H1 (cell line): ENCODE data around the gene GSTCD. TPM values are rescaled to one million over a fixed set of nuclear protein-coding genes. Genes with fewer than 3 reads are reported as not detected.

Source experiments
- CTCF ChIA-PET: fragments of 300-600 bp; sonication (Branson Sonifier 250); formaldehyde crosslinking; loops from one replicate; lab custom pipeline; 2021; ENCODE audit not compliant: partially characterized antibody; lab: Charles Lee
- POLR2A ChIA-PET: fragments of 300-600 bp; sonication (Branson Sonifier 250); formaldehyde crosslinking; loops from one replicate; lab custom pipeline; 2021; ENCODE audit warnings: inconsistent platforms; ENCODE audit not compliant: partially characterized antibody; lab: Charles Lee
- DNase-seq, 2 experiments: peaks; one replicate each; pipeline versions ENCODE4 v3.0.0 to v3.0.0-alpha.2; 2010 to 2022; ENCODE audit warnings: low spot score in 2 of 2, low read depth in 1 of 2, mixed read lengths in 1 of 2
- FAIRE-seq: peaks from 2 replicates; lab custom pipeline; 2011; peaks lifted over from hg19 to GRCh38; lab: Jason Lieb, UNC
- H2AFZ ChIP-seq: 2 replicates; pipeline ENCODE4 v1.8.1; 2012; ENCODE audit warnings: low read length, inconsistent platforms
- H2AK5ac ChIP-seq: 2 replicates; pipeline ENCODE4 v1.6.1; 2013; ENCODE audit warnings: low read depth, low read length
- H2BK120ac ChIP-seq: replicated peaks from 2 replicates; pipeline ENCODE3; 2013; ENCODE audit warnings: low read depth, low read length, inconsistent platforms
- H2BK12ac ChIP-seq: 2 replicates; pipeline ENCODE4 v1.6.1; 2013; ENCODE audit warnings: low read depth, low read length
- H2BK15ac ChIP-seq: 2 replicates; pipeline ENCODE4 v1.6.1; 2013; ENCODE audit warnings: low read length
- H2BK20ac ChIP-seq: 2 replicates; pipeline ENCODE4 v1.6.1; 2013; ENCODE audit warnings: low read length
- H2BK5ac ChIP-seq: 2 replicates; pipeline ENCODE4 v1.6.1; 2013; ENCODE audit warnings: low read depth, low read length
- H3K14ac ChIP-seq: 2 replicates; pipeline ENCODE4 v1.6.1; 2013; ENCODE audit warnings: inconsistent platforms; ENCODE audit not compliant: insufficient read length
- H3K18ac ChIP-seq: 2 replicates; pipeline ENCODE4 v1.6.1; 2013; ENCODE audit warnings: low read length; ENCODE audit errors: extremely low read depth
- H3K23ac ChIP-seq: 2 replicates; pipeline ENCODE4 v1.6.1; 2013; ENCODE audit warnings: inconsistent platforms; ENCODE audit not compliant: insufficient read length
- H3K23me2 ChIP-seq: 2 replicates; pipeline ENCODE4 v1.6.1; 2013; ENCODE audit warnings: low read depth, low read length
- H3K27ac ChIP-seq: 2 replicates; pipeline ENCODE4 v1.6.1; 2011; ENCODE audit warnings: low read depth, low read length, inconsistent platforms
- H3K27me3 ChIP-seq, 4 experiments: replicated peaks in 1 of 4; 1 replicate in 1 of 4; 2 replicates in 3 of 4; pipeline versions ENCODE4 v1.6.1 to v1.8.1; 2011 to 2013; ENCODE audit warnings: low read length in 3 of 4, mild to moderate bottlenecking in 3 of 4, inconsistent platforms in 2 of 4, mixed read lengths in 2 of 4, moderate library complexity in 1 of 4; ENCODE audit not compliant: control insufficient read depth in 3 of 4, insufficient read depth in 3 of 4; ENCODE audit errors: extremely low read depth in 1 of 4
- H3K36me3 ChIP-seq, 4 experiments: 2 replicates each; pipeline versions ENCODE4 v1.6.1 to v1.8.1; 2011 to 2013; ENCODE audit warnings: mild to moderate bottlenecking in 4 of 4, low read length in 3 of 4, moderate library complexity in 2 of 4, control low read depth in 1 of 4, inconsistent platforms in 1 of 4; ENCODE audit not compliant: insufficient read depth in 4 of 4, control insufficient read depth in 2 of 4
- H3K4ac ChIP-seq: replicated peaks from 2 replicates; pipeline ENCODE3; 2013; ENCODE audit warnings: low read length, low read depth, mixed read lengths, inconsistent platforms; ENCODE audit not compliant: insufficient read length
- H3K4me1 ChIP-seq, 4 experiments: replicated peaks in 1 of 4; 1 replicate in 1 of 4; 2 replicates in 3 of 4; pipeline versions ENCODE4 v1.6.1 to v1.8.1; 2011 to 2013; ENCODE audit warnings: low read length in 3 of 4, inconsistent platforms in 2 of 4, mixed read lengths in 1 of 4; ENCODE audit not compliant: insufficient read depth in 4 of 4, control insufficient read depth in 3 of 4
- H3K4me2 ChIP-seq, 2 experiments: 2 replicates each; pipeline versions ENCODE4 v1.6.1 to v1.8.1; 2011 to 2013; ENCODE audit warnings: low read depth in 2 of 2, low read length in 2 of 2, control low read depth in 1 of 2, inconsistent platforms in 1 of 2, mild to moderate bottlenecking in 1 of 2; ENCODE audit not compliant: insufficient read depth in 1 of 2
- H3K4me3 ChIP-seq, 4 experiments: fragments of 200-600, 300-600 bp in 1 of 4; sonication (generic), shearing (Covaris generic), sonication (Bioruptor Twin) in 1 of 4; 2 replicates each; pipeline versions ENCODE4 v1.5.1 to v1.8.1; 2011 to 2016; ENCODE audit warnings: low read length in 4 of 4, low read depth in 3 of 4, control low read depth in 2 of 4, inconsistent platforms in 2 of 4, mild to moderate bottlenecking in 2 of 4, mixed read lengths in 1 of 4, moderate library complexity in 1 of 4; ENCODE audit not compliant: insufficient read depth in 2 of 4; ENCODE audit errors: extremely low read depth in 1 of 4
- H3K56ac ChIP-seq: replicated peaks from 2 replicates; pipeline ENCODE3; 2013; ENCODE audit warnings: low read depth, mild to moderate bottlenecking, mixed read lengths, low read length, inconsistent platforms; ENCODE audit not compliant: insufficient read length
- H3K79me1 ChIP-seq: 2 replicates; pipeline ENCODE4 v1.6.1; 2013; ENCODE audit warnings: low read depth, low read length, control low read depth
- H3K79me2 ChIP-seq, 2 experiments: 2 replicates each; pipeline versions ENCODE4 v1.6.1 to v1.8.1; 2012 to 2013; ENCODE audit warnings: low read length in 2 of 2, mild to moderate bottlenecking in 2 of 2, inconsistent platforms in 1 of 2; ENCODE audit not compliant: insufficient read depth in 2 of 2, control insufficient read depth in 1 of 2
- H3K9ac ChIP-seq, 4 experiments: replicated peaks in 1 of 4; 1 replicate in 1 of 4; 2 replicates in 3 of 4; pipeline versions ENCODE4 v1.6.1 to v1.8.1; 2011 to 2013; ENCODE audit warnings: low read depth in 3 of 4, low read length in 3 of 4, control low read depth in 2 of 4, mild to moderate bottlenecking in 2 of 4, moderate library complexity in 2 of 4, inconsistent platforms in 1 of 4; ENCODE audit errors: extremely low read depth in 1 of 4
- H3K9me3 ChIP-seq, 2 experiments: 2 replicates each; pipeline versions ENCODE4 v1.6.1 to v1.8.1; 2012 to 2013; ENCODE audit warnings: mild to moderate bottlenecking in 2 of 2, moderate library complexity in 2 of 2, control low read depth in 1 of 2, inconsistent platforms in 1 of 2, low read depth in 1 of 2, low read length in 1 of 2, mixed read lengths in 1 of 2; ENCODE audit not compliant: insufficient read depth in 2 of 2
- H4K20me1 ChIP-seq, 2 experiments: replicated peaks in 1 of 2; 2 replicates each; pipeline versions ENCODE3 to v1.8.1; 2011 to 2013; ENCODE audit warnings: inconsistent platforms in 2 of 2, low read length in 2 of 2, mild to moderate bottlenecking in 1 of 2; ENCODE audit not compliant: insufficient read depth in 2 of 2, control insufficient read depth in 1 of 2
- H4K5ac ChIP-seq: 2 replicates; pipeline ENCODE4 v1.6.1; 2013; ENCODE audit warnings: low read length, low read depth, mixed read lengths, inconsistent platforms; ENCODE audit not compliant: insufficient read length
- H4K8ac ChIP-seq: 2 replicates; pipeline ENCODE4 v1.8.0; 2013; ENCODE audit warnings: mild to moderate bottlenecking, moderate library complexity, low read length, inconsistent platforms; ENCODE audit not compliant: insufficient read depth; ENCODE audit errors: extremely low read depth
- H4K91ac ChIP-seq: replicated peaks from 2 replicates; pipeline ENCODE3; 2013; ENCODE audit warnings: low read length, mixed read lengths, inconsistent platforms; ENCODE audit not compliant: insufficient read length
- BCL11A ChIP-seq, 2 experiments: IDR thresholded peaks; one replicate each; pipeline ENCODE4 v1.6.1; 2011; ENCODE audit warnings: low read depth in 2 of 2, low read length in 2 of 2, mild to moderate bottlenecking in 2 of 2
- CHD1 ChIP-seq: IDR thresholded peaks from 2 replicates; pipeline ENCODE4 v1.6.1; 2012; ENCODE audit warnings: low read depth, low read length, improper control_type of control experiment
- GABPA ChIP-seq: IDR thresholded peaks from 2 replicates; pipeline ENCODE4 v1.6.1; 2011; ENCODE audit warnings: mild to moderate bottlenecking, low read length, moderate library complexity, borderline replicate concordance; ENCODE audit not compliant: insufficient read depth
- HDAC6 ChIP-seq: IDR thresholded peaks from one replicate; pipeline ENCODE4 v1.7.1; 2012; ENCODE audit warnings: low read depth, mild to moderate bottlenecking, inconsistent platforms, low read length, moderate library complexity
- JUN ChIP-seq: IDR thresholded peaks from 2 replicates; pipeline ENCODE4 v1.6.1; 2011; ENCODE audit warnings: low read depth, mild to moderate bottlenecking, improper control_type of control experiment, low read length
- KDM1A ChIP-seq: fragments of 200-600, 300-600 bp; sonication (generic); IDR thresholded peaks from 2 replicates; pipeline ENCODE4 v1.7.1; 2016; ENCODE audit warnings: mild to moderate bottlenecking, low read length, borderline replicate concordance
- RXRA ChIP-seq: IDR thresholded peaks from 2 replicates; pipeline ENCODE4 v1.6.1; 2011; ENCODE audit warnings: low read depth, mild to moderate bottlenecking, low read length, moderate library complexity; ENCODE audit not compliant: insufficient read depth
- SIRT6 ChIP-seq: IDR thresholded peaks from one replicate; pipeline ENCODE4 v1.7.1; 2012; ENCODE audit warnings: low read length, inconsistent platforms
- TAF7 ChIP-seq: optimal IDR thresholded peaks from 2 replicates; pipeline ENCODE3; 2011; ENCODE audit warnings: low read depth, mild to moderate bottlenecking, inconsistent platforms, low read length, moderate library complexity, borderline replicate concordance
- whole genome bisulfite sequencing, 2 experiments: shearing (Covaris generic) in 1 of 2; methylation state at CpG; one replicate each; pipeline versions ENCODE4 v1.1.6 to v1.1.7; 2013 to 2015; ENCODE audit warnings: low lambda C conversion rate in 2 of 2, mixed read lengths in 2 of 2, inconsistent platforms in 1 of 2, low coverage in 1 of 2, missing lambda C conversion rate in 1 of 2; ENCODE audit not compliant: insufficient replicate concordance in 2 of 2, insufficient coverage in 1 of 2, insufficient read length in 1 of 2; ENCODE audit errors: extremely low coverage in 1 of 2, missing lambda C conversion rate in 1 of 2; 5-methylcytosine and 5-hydroxymethylcytosine counted together
- polyA plus RNA-seq, 7 experiments: library from polyadenylated mRNA; depleted of rRNA in 3 of 7; stranded (reverse) in 5 of 7; unstranded in 2 of 7; fragments of >200 nt in 5 of 7; fragments of 200-250 nt in 2 of 7; gene quantifications; 1 replicate in 5 of 7; 2 replicates in 1 of 7; 4 replicates in 1 of 7; pipeline versions ENCODE4 v1.2.1 to v1.2.3, GENCODE V29; 2011 to 2013; ENCODE audit warnings: missing spikeins in 2 of 7, mixed read lengths in 2 of 7
- total RNA-seq: library from RNA; stranded (reverse); fragmentation: NEBNext Ultra II Directional; extraction: Animal tissue kit (Norgen Biotek cat#: 25700); gene quantifications from 2 replicates; pipeline ENCODE4 v1.2.1, GENCODE V29; 2021
- TF ChIP-seq, protein P1 (sequence below): IDR thresholded peaks from 2 replicates; pipeline ENCODE4 v1.6.1; 2011; ENCODE audit warnings: low read length, improper control_type of control experiment
- TF ChIP-seq, protein P2 (sequence below), 3 experiments: IDR thresholded peaks; 1 replicate in 2 of 3; 2 replicates in 1 of 3; pipeline versions ENCODE4 v1.5.1 to v1.6.1; 2011; ENCODE audit warnings: low read length in 3 of 3, mild to moderate bottlenecking in 3 of 3, inconsistent platforms in 2 of 3, low read depth in 1 of 3, moderate library complexity in 1 of 3; ENCODE audit not compliant: insufficient read depth in 1 of 3; ENCODE audit errors: control extremely low read depth in 1 of 3

GSTCD gene
- total and polyA plus RNA-seq, 2 of the 8 experiments (the other 6 are each of a cell fraction or from before 2014, with no cell fraction given), result 8.5 to 24.6 TPM

- Histone ChIP-seq H3K4me2 (no peak overlapping the region), H3K9me3 (no peaks in the 10 kb centered on the region), H4K5ac (no peak overlapping the region), H3K4me1 (no peaks in the 10 kb centered on the region), H2AFZ (no peak overlapping the region), H2BK20ac (no peak overlapping the region), H4K8ac (no peak overlapping the region), H3K56ac (no peak overlapping the region), H3K4me3 (no peak overlapping the region), H3K27me3 (peaks cover 0 to 1% (median 0%) of the 10 kb centered on the region in 4 experiments; a peak in 1 of 7 replicates), H3K23me2 (no peaks in the 10 kb centered on the region; the same call in 1 of the 2 replicates), H3K18ac (no peak overlapping the region), H3K23ac (no peak overlapping the region), H3K79me2 (no peaks in the 10 kb centered on the region), H2BK120ac (no peak overlapping the region), H3K79me1 (no peaks in the 10 kb centered on the region), H2BK5ac (no peak overlapping the region), H3K14ac (no peak overlapping the region), H4K91ac (no peak overlapping the region), H4K20me1 (no peaks in the 10 kb centered on the region), H2BK15ac (no peak overlapping the region), H3K9ac (no peak overlapping the region), H2AK5ac (no peak overlapping the region), H3K27ac (no peak overlapping the region), H3K36me3 (peaks cover 0 to 3% (median 0%) of the 10 kb centered on the region in 4 experiments; a peak in 1 of 8 replicates), H2BK12ac (no peak overlapping the region), H3K4ac (no peak overlapping the region)
- WGBS, 2 experiments, result 86% methylated on average over 3 of the region's 3 CpGs; no CpG with 5 or more reads in 1 of the 2 experiments
- CTCF ChIA-PET, result no interaction called here
- POLR2A ChIA-PET, result no interaction called here
- no peak for FAIRE-seq
- TF ChIP-seq, protein P1, sequence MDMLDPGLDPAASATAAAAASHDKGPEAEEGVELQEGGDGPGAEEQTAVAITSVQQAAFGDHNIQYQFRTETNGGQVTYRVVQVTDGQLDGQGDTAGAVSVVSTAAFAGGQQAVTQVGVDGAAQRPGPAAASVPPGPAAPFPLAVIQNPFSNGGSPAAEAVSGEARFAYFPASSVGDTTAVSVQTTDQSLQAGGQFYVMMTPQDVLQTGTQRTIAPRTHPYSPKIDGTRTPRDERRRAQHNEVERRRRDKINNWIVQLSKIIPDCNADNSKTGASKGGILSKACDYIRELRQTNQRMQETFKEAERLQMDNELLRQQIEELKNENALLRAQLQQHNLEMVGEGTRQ, result no peak
- TF ChIP-seq HDAC6 (no peak), BCL11A (IDR thresholded peaks at IDR 0.05; ENCODE audit: low read depth in 2 of 2, low read length in 2 of 2) (no peak), SIRT6 (no peak), JUN (no peak), CHD1 (no peak), RXRA (no peak), GABPA (no peak), TAF7 (no peak), KDM1A (no peak)
- TF ChIP-seq, protein P2, sequence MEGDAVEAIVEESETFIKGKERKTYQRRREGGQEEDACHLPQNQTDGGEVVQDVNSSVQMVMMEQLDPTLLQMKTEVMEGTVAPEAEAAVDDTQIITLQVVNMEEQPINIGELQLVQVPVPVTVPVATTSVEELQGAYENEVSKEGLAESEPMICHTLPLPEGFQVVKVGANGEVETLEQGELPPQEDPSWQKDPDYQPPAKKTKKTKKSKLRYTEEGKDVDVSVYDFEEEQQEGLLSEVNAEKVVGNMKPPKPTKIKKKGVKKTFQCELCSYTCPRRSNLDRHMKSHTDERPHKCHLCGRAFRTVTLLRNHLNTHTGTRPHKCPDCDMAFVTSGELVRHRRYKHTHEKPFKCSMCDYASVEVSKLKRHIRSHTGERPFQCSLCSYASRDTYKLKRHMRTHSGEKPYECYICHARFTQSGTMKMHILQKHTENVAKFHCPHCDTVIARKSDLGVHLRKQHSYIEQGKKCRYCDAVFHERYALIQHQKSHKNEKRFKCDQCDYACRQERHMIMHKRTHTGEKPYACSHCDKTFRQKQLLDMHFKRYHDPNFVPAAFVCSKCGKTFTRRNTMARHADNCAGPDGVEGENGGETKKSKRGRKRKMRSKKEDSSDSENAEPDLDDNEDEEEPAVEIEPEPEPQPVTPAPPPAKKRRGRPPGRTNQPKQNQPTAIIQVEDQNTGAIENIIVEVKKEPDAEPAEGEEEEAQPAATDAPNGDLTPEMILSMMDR (IDR thresholded peaks at IDR 0.05; ENCODE audit: control extremely low read depth in 1 of 3, insufficient read depth in 1 of 3, low read depth in 1 of 3, low read length in 3 of 3), result no peak
- DNase-seq, result no peak
Measured at GRCh38 chr4:105851196-105851595, 142.6 kb downstream of the GSTCD start.
